IPS DF 4.7 (cell line): ENCODE results near the gene MMP17.

Experiments
- DNase-seq: peaks from one replicate; pipeline ENCODE4 v3.0.0-alpha.2; 2013; ENCODE audit warnings: low spot score; ENCODE audit errors: extremely low read depth

MMP17 gene

GRCh38 chr12:131829791-131830334 lies 1.7 kb downstream of the MMP17 start:
- DNase-seq: no peak

DNA sequence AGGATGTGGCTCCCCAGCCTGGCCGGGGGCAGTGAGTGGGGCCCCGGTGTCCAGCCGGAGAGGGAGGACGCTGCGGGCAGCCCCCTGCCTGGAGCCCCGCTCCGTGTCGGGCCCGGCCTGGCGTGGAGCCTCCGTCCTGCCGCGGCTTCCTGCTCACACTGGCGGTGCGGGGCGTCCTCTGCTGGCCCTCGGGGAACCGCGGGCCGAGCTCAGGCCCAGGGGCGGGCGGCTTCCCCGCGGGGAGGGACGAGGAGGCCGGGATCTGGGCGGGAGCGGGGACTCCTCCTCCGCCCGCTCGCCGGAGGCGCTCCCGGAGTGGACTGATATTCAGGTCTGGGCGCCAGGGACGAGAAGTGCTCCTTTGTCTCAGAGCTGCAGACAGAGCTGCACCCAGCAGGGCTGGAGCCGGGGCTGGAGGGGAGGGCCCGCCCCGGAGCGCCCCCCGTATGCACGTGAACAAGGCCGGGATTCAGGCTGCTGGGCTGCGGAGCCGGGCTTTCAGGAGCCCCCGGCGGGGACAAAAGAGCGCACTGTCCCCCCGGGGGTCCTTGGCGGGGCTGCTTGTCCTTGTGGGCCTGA lies 2.2 kb downstream of the MMP17 start:
- DNase-seq: no peak

DNA sequence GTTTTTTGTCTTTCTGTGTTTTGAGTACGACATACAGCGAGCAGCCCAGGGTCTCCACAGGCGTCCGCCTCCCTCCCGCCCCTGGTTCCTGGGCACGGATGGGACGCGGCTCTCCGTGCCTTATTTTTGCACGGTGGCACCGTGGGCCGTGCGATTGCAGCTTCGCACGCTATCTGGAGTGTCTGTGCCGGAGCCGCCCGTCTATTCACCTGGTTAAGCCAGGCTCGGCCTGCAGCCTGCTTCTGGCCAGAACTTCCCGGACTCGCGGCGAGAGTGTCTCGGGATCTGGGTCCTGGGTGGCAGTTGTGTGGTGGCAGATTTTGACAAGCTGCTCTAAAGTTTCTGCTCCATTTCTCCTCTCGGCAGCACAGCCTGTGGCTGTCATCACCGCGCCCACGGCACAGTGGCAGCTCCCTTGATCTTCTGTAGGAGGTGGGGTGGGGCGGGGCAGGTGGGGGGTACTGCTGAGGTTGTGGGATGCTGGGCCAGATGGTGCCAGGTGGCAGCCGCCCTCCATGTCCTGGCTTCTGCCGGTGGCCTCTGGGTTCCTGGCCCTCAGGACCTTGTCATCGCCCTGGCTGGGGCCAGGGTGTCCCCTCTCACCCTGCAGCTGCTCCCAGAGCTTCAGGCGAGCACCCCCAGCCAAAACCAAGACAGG lies 2.9 kb downstream of the MMP17 start:
- DNase-seq: no peak

DNA sequence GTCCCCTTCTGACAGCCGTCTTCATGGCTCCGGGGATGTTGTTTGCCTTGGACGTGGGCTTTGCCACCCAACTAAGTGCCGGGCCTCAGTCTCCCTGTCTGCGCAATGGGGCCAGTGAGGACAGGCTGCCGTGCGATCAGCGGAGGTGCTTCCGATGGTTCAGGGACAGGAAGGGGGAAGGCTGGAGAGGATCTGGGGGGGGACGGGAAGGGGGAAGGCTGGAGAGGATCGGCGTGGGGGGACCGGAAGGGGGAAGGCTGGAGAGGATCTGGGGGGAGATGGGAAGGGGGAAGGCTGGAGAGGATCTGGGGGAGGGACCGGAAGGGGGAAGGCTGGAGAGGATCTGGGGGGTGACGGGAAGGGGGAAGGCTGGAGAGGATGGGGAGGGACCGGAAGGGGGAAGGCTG lies 3.4 kb downstream of the MMP17 start:
- DNase-seq: no peak

DNA sequence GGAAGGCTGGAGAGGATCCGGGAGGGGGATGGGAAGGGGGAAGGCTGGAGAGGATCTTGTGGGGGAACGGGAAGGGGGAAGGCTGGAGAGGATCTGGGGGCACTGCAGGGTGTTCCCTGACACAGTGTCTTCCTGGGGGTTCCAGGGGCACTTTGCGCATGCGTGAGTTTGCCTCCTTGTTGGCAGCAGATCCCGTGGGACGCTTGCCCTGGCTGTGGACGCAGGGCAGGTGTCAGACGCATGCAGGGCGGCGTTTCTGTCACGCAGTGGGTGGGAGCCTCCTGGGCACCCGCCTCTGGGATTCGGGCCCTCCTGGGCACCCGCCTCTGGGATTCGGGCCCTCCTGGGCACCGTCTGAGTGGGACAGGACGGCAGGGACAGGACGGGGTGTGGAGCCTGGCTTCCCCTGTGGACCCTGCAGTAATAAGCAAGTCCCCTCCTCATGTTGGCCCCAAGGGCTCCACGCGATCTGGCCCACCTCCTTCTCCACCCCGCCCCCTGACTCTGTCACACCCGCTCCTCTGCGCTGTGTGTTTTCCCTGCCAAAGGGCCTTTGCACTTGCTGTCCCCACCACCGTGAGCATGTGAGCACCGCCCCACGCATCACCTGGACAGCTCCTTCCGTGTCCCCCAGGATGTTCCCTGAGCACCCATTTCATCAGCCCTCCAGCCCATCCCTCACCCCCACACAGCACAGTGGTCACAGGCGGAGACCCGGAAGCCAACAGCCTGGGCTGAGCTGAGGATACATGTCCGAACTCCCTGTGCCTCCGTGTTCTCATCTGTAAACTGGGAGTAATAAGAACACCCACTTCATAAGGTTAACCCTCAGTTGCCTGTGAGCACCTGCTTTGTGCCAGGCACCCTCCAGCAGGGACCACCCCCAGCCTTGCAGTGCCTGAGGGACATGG lies 4.4 kb downstream of the MMP17 start:
- DNase-seq: no peak

DNA sequence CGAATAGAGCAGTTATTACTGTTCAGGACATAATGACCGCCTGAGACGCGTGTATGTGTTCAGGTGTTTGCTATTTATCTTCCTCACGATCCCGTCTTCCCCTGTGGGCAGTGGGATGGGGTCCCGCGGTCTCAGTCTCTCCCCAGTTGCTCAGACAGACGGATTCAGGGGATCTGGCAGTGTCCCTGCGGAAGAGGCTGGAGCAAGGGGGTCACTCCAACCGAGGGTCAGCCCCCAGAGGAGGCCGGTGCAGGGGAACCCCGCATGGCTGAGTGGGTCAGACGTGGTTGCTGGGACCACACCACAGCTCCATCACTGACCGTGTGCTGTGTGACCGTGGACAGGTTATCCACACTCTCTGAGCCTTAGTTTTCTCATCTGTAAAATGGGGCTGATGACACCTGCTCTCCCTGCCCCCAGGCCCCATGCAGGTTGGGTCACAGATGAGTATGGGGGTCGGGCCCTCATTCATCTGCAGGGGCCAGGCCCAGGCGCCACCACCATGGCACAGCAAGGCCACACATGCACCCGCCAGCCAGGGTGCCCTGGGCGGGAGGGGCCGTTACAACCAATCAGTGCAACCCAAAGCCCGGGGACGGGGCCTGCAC lies 5.2 kb downstream of the MMP17 start:
- DNase-seq: no peak

DNA sequence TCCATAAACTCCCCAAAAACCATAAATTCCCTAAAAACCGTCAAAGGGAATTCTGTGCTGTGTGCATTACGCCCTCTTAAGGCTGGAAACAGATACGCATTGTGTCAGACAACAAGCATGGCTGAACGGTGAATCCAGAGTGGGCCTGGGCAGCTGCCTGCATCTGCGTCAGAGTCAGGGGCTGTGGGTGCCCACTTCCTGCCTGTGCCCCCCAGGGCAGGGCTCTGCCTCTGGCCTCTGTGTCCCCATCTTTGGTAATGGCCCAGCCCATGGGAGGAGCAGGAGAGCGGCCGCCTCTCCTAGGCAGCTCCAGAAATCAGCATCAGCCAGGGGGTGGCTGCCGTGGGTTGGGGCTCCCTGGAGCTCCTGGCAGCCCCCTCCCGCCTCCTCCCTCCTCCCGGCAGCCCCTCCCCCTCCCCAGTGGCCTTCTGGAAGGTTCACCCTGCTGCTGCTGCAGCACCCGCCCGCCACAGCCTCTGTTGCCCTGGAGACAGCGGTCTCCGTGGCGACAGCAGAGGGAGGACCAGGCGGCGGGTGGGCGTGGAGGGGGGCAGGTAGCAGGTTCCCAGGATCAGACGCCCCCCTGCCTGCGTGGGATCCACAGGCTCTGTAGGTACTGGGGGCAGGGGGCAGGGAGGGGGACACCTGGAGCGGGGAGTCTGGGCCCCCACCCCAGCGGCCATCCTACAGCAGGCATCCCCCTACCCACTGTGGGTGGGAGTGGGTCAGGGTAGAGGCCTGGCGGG lies 5.9 kb downstream of the MMP17 start:
- DNase-seq: no peak

DNA sequence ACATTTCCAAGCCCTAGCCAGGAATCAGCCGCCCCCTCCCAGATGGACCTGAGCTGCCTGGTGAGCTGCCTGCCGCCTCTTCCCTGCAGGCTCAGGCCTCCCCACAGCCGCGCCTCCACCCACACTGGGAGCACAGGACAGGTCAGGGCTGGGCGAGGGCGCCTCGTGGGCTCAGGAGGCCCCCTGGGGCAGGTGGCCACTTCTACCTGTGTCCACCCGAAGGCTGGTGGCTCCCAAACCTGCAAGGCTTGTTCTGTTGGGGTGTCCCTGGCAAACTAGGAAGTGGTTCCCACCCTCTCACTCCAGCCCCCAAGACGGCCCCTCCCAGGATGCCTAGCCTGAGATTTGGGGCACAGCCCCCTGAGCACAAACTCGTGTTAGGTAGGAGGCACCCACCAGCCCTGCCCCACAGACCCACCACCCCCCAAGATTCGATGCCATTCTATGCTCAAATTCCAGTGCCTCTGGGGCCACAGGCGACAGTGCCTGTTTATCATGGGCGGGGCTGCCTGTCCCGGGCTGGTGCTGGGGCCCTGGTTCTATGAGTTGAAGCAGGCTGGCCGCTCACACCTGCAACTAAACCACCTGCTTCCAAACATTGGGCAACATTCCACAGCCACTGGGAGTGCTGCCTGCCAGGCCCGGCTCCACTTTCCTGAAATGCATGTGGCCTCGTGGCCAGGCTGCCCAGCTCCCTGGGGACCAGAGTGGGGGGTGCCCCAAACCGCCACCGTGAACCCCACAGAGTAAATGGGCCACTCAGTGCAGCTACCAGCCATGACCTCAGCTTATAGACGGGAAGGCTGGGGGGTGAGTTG lies 6.8 kb downstream of the MMP17 start:
- DNase-seq: no peak

DNA sequence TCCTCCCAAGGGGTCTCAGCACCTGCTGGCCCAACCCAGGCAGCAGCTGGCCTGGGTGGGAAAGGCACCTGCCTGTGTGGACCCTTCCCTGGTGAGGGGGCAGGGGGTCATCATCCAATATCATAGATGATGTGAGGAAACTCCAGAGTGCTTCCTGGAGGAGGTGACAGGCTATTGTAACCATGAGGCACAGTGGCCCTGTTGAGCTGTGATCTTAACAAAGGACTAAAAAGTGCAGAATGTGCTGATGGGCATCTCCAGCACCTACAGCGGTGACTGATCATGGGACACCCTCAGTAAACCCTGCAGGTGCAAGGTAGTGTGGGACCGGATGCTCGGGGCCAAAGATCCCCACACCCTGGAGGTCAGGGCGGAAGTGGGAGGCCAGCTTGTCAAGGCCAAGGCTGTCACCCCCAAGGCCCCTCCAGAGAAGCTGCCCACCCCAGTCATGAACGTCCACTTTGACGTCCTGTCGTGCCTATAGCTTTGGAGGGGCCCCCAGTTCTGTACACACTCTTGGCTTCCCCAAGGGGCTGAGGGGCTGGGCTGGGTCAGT lies 7.5 kb downstream of the MMP17 start:
- DNase-seq: no peak

DNA sequence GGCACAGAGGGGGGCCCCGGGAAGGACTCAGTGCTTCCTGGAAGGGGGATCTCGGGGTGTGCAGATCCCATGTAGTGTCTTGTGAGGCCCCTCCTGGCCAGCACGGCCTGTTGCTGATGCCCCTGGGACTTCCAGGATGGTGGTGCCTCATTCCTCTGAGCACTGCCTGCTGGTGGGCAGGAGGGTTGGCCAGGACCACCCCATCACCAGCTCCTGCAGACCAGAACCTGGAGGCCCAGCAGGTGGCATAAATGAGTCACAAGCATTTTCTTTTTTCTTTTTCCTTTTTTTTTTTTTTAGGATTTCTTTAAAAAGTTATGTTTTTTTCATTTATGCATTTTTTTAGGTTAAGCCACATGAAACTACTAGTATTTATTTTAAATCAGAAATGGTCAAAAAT lies 8.0 kb downstream of the MMP17 start:
- DNase-seq: no peak

DNA sequence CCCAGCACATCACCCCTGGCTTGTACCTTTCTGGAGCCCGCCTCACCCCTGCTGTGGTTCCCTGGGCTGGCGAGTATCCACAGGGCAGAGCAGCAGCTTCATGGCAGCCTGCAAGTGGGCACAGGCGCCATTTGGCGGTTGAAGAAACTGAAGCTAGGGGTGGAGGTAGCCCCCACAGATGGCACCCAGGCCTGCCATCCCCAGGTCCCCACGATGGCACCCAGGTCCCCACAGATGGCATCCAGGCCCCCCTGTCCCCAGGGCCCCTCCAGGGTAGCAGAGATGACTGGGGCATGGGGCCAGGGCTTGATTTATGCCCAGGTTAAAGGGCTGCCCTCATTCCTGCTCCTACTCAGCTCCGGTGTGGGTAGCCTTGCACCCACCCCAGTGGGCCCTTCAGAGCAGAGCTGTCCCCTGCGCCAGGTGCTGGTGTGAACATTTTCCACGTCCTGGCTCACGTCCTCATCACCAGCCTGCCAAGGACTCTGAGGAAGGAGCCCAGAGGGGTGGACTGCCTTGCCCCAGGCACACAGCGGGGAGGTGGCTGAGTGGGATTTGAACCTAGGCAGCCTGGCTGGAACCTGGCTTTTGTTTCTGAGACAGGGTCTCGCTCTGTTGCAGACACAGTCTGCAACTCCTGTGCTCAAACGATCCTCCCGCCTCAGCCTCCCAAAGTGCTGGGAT lies 8.7 kb downstream of the MMP17 start:
- no peak for DNase-seq

- DNase-seq: no peak
Observed at GRCh38 chr12:131840643-131841416, 12.6 kb downstream of the MMP17 start.

- DNase-seq: no peak
Observed at GRCh38 chr12:131841547-131841946, 13.4 kb downstream of the MMP17 start.

DNA sequence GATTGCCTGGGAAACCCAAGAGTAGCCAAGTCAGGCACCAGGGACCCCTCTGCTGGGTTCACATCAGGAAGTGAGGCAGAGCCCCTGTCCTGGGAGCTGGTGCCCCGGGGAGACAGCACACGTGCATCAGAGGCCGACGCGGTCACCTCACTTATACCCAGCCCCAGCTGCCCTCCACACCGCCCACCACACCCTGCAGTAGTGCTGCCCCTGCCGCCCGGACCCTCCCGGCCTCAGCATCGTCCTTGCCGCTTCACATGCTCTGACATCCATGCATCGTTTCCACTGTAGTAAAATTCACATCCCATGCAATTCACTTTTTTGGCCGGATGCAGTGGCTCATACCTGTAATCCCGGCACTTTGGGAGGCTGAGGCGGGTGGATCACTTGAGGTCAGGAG lies 14.0 kb downstream of the MMP17 start:
- DNase-seq: no peak

- DNase-seq: no peak
Observed at GRCh38 chr12:131843527-131843926, 15.3 kb downstream of the MMP17 start.

- DNase-seq: no peak
Observed at GRCh38 chr12:131844140-131844539, 15.9 kb downstream of the MMP17 start.

DNA sequence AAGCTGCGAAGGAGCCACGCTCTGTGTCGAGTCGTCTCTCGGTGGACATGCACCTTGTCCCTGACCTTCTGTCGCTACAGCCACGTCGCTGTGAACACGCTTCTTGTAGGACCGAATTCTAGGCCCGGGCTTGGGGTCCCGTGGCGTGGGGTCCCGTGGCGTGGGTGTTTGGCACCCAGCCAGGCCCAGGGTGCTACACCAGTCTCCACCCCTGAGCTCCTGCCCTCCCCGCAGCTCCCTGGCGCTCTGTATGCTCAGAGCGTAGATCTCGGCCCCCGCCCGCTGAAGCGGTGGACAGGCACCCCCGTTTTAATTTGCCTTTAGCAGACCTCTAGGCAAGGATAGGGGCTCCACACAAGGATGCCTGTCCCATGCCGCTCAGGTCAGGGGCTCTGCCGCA lies 16.5 kb downstream of the MMP17 start:
- no peak for DNase-seq

- no peak for DNase-seq
Observed at GRCh38 chr12:131845121-131845520, 16.9 kb downstream of the MMP17 start.

DNA sequence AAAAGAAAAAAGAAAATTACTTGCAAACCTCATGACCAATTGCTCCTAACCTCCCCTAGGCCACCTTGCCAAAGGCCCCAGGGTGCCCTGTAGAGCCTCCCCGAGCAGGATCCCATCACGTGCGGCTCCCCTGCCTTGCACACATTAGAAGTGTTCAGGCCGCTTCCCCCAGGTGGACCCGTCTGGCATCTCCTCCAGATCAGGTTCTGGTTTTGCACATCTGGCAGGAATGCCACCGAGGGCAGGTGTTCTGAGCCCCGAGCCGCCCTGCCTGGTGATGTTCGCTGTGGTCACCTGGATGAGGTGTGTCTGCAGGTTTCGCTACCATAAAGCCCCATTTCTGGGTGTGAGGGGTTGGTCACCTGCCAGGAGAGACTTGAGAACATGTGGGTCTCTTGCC lies 19.3 kb downstream of the MMP17 start:
- no peak for DNase-seq
